Neural progenitor cell (in vitro differentiated cells): ENCODE data around the gene SLC10A2.

Experiments
- CTCF ChIP-seq: fragments of 200-600 bp; sonication (generic); IDR thresholded peaks from 2 replicates; pipeline ENCODE4 v1.5.1; 2017; ENCODE audit warnings: antibody characterized with exemption, mild to moderate bottlenecking
- EZH2 ChIP-seq: fragments of 200-600 bp; sonication (generic); IDR thresholded peaks from 2 replicates; pipeline ENCODE4 v1.6.1; 2017; ENCODE audit warnings: antibody characterized with exemption, mild to moderate bottlenecking, moderate library complexity

DNA sequence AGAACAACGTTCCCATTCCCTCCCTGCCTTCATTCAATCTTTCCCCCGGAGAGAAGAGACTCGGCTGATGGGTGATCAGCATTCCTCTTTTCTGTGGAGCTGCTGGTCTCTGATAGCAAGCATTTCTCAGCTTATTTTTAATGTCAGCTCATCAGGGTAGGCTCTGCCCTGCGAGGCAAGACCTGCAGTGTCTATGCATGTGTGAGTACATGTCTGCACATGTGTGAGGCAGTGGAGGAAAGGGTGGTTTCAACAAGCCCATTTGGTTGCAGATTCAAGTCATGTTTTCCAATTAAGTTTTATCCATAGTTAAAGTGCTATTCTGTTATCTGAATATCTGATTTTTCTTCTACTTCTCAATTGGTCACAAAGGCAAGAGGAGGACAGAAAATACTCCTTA is 19.5 kb downstream of the SLC10A2 start:
- no peak for TF ChIP-seq CTCF
- TF ChIP-seq EZH2, result no peak
